ENCODE results near the gene MFSD1.

MFSD1 gene

DNA sequence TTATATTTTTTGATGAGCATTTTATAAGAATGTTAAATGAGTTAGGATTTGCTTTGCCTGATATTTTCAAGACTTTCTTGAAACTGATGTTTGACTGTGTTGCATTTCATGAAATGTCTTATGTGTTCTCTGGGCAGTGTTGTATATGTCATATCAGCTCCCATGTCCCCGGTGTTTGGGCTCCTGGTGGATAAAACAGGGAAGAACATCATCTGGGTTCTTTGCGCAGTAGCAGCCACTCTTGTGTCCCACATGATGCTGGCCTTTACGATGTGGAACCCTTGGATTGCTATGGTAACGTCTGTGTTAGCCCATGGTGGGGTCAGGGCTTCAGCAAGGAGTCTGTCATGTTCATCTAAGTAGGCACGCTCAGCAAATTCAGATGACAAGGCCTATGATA is 20.0 kb downstream of the MFSD1 start:
- DNase-seq: no peak

GRCh38 chr3:158823426-158823825 is 21.6 kb downstream of the MFSD1 start:
- DNase-seq: no peak

GRCh38 chr3:158827773-158828172 is 25.9 kb downstream of the MFSD1 start:
- DNase-seq: no peak

DNA sequence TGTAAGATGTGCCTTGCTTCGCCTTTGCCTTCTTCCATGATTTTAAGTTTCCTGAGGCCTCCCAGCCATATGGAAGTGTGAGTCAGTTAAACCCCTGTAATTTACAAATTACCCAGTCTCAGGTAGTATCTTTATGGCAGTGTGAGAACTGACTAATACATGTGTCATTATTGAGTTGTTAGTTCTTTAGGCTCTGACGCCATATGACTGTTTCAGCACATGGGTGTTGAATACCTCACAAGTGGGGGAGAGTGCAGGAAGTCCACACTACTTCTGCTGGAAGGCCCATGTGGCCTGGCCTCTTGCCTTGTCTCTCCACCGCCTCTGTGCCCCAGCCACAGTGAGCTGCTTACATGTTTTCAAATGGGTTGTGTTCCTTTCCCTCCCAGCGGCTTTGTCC is 28.5 kb downstream of the MFSD1 start:
- DNase-seq: no peak

GRCh38 chr3:158831861-158832260 is 30.0 kb downstream of the MFSD1 start:
- no peak for DNase-seq

- DNase-seq: no peak
Measured at GRCh38 chr3:158835631-158836030, 33.8 kb downstream of the MFSD1 start.

- DNase-seq: no peak
Measured at GRCh38 chr3:158836312-158836711, 34.5 kb downstream of the MFSD1 start.

DNA sequence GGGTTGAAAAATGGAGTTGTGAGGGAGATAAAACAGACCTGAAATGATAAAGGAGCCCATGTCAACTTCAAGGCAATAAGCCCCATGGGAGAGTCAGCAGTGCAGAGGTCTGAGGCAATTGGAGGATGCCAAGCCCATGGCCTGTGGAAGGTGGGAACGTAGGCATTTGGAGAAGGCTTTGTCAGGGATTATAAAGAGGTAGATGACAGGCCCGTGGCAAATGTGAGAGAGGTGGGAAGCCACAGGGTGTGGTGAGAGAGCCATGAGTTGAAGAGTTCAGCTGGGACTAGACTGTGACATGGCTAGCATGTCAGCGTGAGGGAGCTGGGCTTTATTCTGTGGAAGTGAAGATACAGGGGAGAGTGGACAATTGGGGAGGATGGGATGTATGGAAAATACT is 35.4 kb downstream of the MFSD1 start:
- DNase-seq: no peak

- DNase-seq: no peak
Measured at GRCh38 chr3:158839966-158840365, 38.1 kb downstream of the MFSD1 start.

DNA sequence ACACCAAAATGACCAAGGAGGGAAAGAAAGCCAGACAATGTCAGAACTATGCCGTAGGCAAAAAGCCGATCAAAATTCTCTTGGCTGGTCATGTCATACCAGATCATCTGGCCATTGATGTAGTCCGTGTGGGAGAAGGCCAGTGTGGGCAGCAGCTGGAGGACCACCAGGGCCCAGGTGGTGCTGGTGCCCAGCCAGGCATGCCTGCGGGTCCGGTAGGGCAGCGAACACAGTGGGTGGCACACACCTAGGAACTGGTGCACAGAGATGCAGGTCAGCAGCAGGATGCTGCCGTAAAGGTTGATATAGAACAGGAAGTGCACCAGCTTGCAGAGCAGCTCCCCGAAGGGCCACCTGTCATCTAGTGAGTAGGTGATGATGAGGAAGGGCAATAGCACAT is 39.5 kb downstream of the MFSD1 start:
- no peak for DNase-seq

DNA sequence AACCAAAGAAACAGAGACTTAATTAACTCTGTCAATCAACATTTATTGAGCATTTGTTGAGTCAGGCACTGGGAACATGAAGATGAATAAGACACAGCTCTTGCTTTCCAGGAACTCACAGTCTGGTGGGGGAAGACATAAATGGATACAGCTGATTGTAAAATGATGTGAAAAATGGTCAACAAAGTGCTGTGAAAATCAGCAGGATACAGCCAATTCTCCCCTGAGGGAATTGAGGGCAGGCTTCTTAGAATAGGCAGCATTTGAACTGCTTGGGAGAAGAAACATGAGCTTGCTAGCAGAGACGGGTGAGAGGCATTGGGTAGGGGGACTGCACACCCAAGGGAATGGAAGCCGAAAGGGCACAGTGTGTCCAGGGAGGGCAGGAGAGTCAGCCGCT is 41.1 kb downstream of the MFSD1 start:
- DNase-seq: no peak

DNA sequence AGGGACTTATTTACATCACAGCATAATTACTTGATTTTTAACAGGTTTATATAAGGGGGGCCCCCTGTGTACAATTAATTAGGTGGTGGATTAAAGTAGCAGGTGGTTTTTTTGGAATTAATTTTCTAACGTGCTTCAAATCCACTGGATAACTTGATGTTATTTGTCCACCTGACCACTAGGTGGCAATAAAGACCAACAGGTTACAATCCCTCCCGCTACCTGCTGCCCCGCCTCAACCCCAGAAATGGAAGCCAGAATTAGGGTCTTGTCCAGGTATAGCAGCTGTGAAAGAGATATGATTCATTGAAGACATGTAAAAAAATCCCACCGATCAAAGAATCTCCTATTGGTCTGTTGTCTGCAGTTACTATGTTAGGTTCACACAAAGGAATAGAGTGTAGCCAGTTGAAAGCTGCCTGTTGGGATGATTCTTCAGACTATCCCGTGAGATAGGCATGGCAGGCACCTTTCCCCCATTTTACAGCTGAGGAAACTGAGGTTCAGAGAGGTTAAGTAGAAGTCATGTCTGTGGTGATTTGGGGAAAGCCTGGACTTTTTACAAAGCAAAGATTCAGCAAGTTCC is 44.0 kb downstream of the MFSD1 start:
- DNase-seq: peak; percentile 47

- DNase-seq: no peak
Measured at GRCh38 chr3:158846803-158847451, 45.1 kb downstream of the MFSD1 start.

- DNase-seq: no peak
Measured at GRCh38 chr3:158847452-158847821, 45.6 kb downstream of the MFSD1 start.

DNA sequence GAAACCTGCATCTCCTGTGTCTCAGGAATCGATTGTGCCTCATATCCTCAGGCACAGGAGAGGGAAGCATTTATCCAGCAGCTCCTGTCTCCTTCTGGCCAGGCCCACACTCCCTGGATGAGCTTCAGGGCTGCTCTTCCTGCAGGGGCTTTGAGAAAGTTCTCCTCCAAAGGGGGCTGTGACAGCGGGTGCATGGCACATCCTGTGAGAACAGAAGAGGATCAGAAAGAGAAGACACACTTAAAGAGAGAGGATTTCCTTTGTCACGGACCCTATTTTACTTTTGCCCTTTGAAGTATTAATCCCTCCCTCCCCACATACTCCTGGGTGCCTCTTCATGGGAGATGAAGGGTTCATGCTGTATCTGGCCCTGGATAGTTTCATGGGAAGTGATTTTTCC is 46.0 kb downstream of the MFSD1 start:
- DNase-seq: no peak

DNA sequence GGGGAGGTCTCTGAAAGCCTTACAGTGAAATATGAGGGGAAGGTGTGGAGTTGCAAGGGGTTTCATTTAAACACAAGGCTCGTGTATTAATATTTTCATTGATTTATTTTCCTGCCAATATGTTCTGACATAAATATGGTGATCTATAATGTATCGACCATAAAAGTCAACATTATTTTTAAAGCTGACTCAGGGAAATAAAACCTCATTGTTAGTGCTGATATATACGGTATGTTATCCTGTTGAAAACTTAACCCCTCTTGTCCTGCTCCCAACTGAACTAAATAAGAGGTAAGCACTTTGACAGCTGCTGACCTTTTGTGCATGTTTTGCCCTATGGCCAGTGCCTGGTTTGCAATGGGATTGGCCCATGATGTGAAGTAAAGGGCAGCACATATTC is 47.9 kb downstream of the MFSD1 start:
- no peak for DNase-seq

- no peak for DNase-seq
Measured at GRCh38 chr3:158859362-158859761, 57.5 kb downstream of the MFSD1 start.

DNA sequence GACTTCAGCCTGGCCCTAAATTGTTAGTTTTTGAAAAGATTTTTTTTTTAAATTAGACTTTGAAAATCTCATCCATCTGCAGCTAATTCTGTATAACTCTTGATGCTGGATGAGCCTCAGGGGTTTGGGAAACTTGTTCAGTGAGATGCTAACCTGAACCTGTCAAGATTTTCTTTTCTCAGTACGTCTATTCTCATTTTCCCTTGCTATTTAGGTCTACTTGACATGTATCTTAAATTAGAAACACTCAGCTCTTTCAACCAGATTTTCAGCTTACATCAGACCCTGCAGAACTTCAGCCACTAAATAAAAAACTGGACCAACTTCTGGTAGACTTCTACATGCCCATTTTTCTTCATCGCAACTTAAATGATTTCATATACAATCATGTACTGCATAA is 61.4 kb downstream of the MFSD1 start:
- DNase-seq: no peak

DNA sequence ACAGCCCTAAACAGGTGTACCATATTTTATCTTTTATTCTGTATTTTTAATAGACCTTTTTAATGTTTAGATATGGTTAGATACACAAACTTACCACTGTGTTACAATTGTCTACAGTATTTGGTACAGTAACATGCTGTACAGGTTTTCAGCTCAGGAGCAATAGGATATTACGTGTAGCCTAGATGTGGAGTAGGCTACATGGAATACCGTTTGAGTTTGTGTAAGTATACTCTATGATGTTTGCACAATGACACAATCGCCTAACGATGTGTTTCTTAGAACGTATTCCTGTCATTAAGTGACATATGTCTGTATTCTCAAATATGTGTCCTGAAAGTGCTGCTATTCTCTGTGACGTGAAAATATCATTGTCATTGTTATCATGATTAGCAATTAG is 62.6 kb downstream of the MFSD1 start:
- DNase-seq: no peak

DNA sequence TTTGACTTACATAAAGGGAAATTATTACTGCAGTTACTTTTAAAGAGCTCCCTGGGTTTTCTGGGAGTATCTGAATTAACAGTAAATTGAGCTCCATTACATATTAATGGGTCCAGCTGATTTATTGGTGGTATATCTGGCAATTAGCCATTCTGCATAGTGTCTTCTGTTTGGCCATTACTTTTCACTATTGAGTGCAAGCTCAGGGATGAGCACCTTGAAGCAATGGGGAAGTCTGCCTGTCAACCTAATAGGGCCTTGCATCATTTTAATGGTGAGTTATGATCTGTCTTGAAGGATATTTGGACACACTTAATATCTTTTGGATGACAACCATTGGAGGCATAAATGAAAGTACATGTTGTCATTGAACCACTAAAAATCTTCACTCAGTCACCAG is 73.8 kb downstream of the MFSD1 start:
- no peak for DNase-seq

All from retina (tissue), 1 donor.